HepG2 (cell line): ENCODE data around the gene PRM3. TPM values are rescaled to one million over a fixed set of nuclear protein-coding genes. Genes with fewer than 3 reads are reported as not detected.

Source experiments
- BCL3 ChIP-seq: sonication (generic); formaldehyde crosslinking; IDR thresholded peaks from 2 replicates; pipeline ENCODE4 v1.5.1; 2020; ENCODE audit warnings: mild to moderate bottlenecking, missing genetic modification reagents, moderate library complexity
- ETS1 ChIP-seq: sonication (generic); formaldehyde crosslinking; IDR thresholded peaks from 2 replicates; pipeline ENCODE4 v1.4.0; 2020; ENCODE audit warnings: missing genetic modification reagents
- GABPA ChIP-seq, 2 experiments: IDR thresholded peaks; 2 replicates each; pipeline ENCODE4 v1.6.1; 2011 to 2016; ENCODE audit warnings: low read depth in 2 of 2, low read length in 1 of 2, missing biosample characterization in 1 of 2, missing genetic modification characterization in 1 of 2
- HNF4A ChIP-seq: sonication (generic); formaldehyde crosslinking; IDR thresholded peaks from 2 replicates; pipeline ENCODE4 v1.4.0; 2020; ENCODE audit warnings: missing genetic modification reagents
- KDM5B ChIP-seq: sonication (generic); formaldehyde crosslinking; IDR thresholded peaks from 2 replicates; pipeline ENCODE4 v1.4.0; 2020; ENCODE audit warnings: missing genetic modification reagents, mild to moderate bottlenecking, borderline replicate concordance
- KLF13 ChIP-seq: sonication (generic); formaldehyde crosslinking; IDR thresholded peaks from 2 replicates; pipeline ENCODE4 v1.4.0; 2020; ENCODE audit warnings: mild to moderate bottlenecking, missing genetic modification reagents
- SNAI1 ChIP-seq: sonication (generic); formaldehyde crosslinking; IDR thresholded peaks from 2 replicates; pipeline ENCODE4 v1.5.0; 2020; ENCODE audit warnings: mild to moderate bottlenecking, missing genetic modification reagents, borderline replicate concordance
- SOX6 ChIP-seq, 2 experiments: fragments of 450-650 bp in 1 of 2; sonication (generic) in 1 of 2; formaldehyde crosslinking in 1 of 2; IDR thresholded peaks; 2 replicates each; pipeline versions ENCODE4 v1.4.0 to v1.6.1; 2017 to 2020; ENCODE audit warnings: antibody characterized with exemption in 1 of 2, mild to moderate bottlenecking in 1 of 2, missing genetic modification reagents in 1 of 2
- U2AF1 ChIP-seq: fragments of 200-400 bp; formaldehyde crosslinking; optimal IDR thresholded peaks from 2 replicates; pipeline ENCODE3; 2017; ENCODE audit warnings: mild to moderate bottlenecking, low read depth, low read length
- ZFP36L1 ChIP-seq: sonication (generic); formaldehyde crosslinking; IDR thresholded peaks from 2 replicates; pipeline ENCODE4 v1.8.0; 2022; ENCODE audit warnings: mild to moderate bottlenecking, missing genetic modification reagents, moderate library complexity
- ZFP91 ChIP-seq: sonication (generic); formaldehyde crosslinking; IDR thresholded peaks from 2 replicates; pipeline ENCODE4 v1.9.0; 2022; ENCODE audit warnings: missing genetic modification reagents, mild to moderate bottlenecking, borderline replicate concordance
- ZHX2 ChIP-seq, 2 experiments: sonication (generic) in 1 of 2; formaldehyde crosslinking in 1 of 2; IDR thresholded peaks; 2 replicates each; pipeline versions ENCODE4 v1.6.1 to v1.9.0; 2014 to 2022; ENCODE audit warnings: antibody characterized with exemption in 1 of 2, borderline replicate concordance in 1 of 2, inconsistent platforms in 1 of 2, low read depth in 1 of 2, missing genetic modification reagents in 1 of 2
- ZNF260 ChIP-seq: sonication (generic); formaldehyde crosslinking; IDR thresholded peaks from 2 replicates; pipeline ENCODE4 v1.4.0; 2020; ENCODE audit warnings: missing genetic modification reagents, low read depth, mild to moderate bottlenecking, borderline replicate concordance
- ZNF468 ChIP-seq: sonication (generic); formaldehyde crosslinking; IDR thresholded peaks from 2 replicates; pipeline ENCODE4 v1.8.0; 2022; ENCODE audit warnings: mild to moderate bottlenecking, moderate library complexity, missing genetic modification reagents
- ZNF563 ChIP-seq: sonication (generic); formaldehyde crosslinking; IDR thresholded peaks from 2 replicates; pipeline ENCODE4 v1.8.0; 2022; ENCODE audit warnings: mild to moderate bottlenecking, moderate library complexity, missing genetic modification reagents
- ZNF7 ChIP-seq: IDR thresholded peaks from 2 replicates; pipeline ENCODE4 v1.6.1; 2016; ENCODE audit warnings: missing biosample characterization, missing genetic modification reagents
- ZNF781 ChIP-seq: sonication (generic); formaldehyde crosslinking; IDR thresholded peaks from 2 replicates; pipeline ENCODE4 v1.5.1; 2020; ENCODE audit warnings: borderline replicate concordance, mild to moderate bottlenecking, missing genetic modification reagents; ENCODE audit errors: not compliant biosample characterization
- polyA plus RNA-seq, 8 experiments: library from polyadenylated mRNA; depleted of rRNA in 3 of 8; stranded (reverse) in 7 of 8; unstranded in 1 of 8; fragments of >200 nt; fragmentation: Illumina TruSeq in 4 of 8; extraction: Trizol in 4 of 8; gene quantifications; 2 replicates each; pipeline versions ENCODE4 v1.2.1 to v1.2.3, GENCODE V29; 2011 to 2016; ENCODE audit warnings: low read depth in 4 of 8, missing spikeins in 1 of 8, mixed read lengths in 1 of 8; ENCODE audit not compliant: insufficient read depth in 1 of 8
- total RNA-seq, 5 experiments: library from RNA; depleted of rRNA; stranded (reverse); fragments of >200 nt; fragmentation: Illumina TruSeq; extraction: Trizol; gene quantifications; 2 replicates each; pipeline ENCODE4 v1.2.3, GENCODE V29; 2016; ENCODE audit warnings: low read depth in 1 of 5
- TF ChIP-seq, protein P1 (sequence below): sonication (generic); formaldehyde crosslinking; IDR thresholded peaks from 2 replicates; pipeline ENCODE4 v1.8.1; 2023; ENCODE audit warnings: missing genetic modification reagents, mild to moderate bottlenecking, borderline replicate concordance

The PRM3 gene
- total and polyA plus RNA-seq, 2 of the 13 experiments (the other 11 are each of a cell fraction or from before 2014, with no cell fraction given) = not detected

- no peak for TF ChIP-seq ZHX2 (IDR thresholded peaks at IDR 0.05; ENCODE audit: low read depth)
- no peak for TF ChIP-seq ZHX2 (CRISPR knock-in tag; IDR thresholded peaks at IDR 0.05; ENCODE audit: borderline replicate concordance)
- TF ChIP-seq U2AF1 = no peak
- no peak for TF ChIP-seq SOX6 (IDR thresholded peaks at IDR 0.05)
- no peak for TF ChIP-seq SOX6 (CRISPR knock-in tag; IDR thresholded peaks at IDR 0.05)
- no peak for TF ChIP-seq ZNF7
- peak; percentile 2; the same call in 1 of the 2 replicates for TF ChIP-seq BCL3 (CRISPR knock-in tag)
- TF ChIP-seq ETS1 = no peak
- 0 out of 2 replicates have a peak, but pooled peaks have one; percentile 5 for TF ChIP-seq ZNF260
- TF ChIP-seq ZNF468 (CRISPR knock-in tag) = no peak
- no peak for TF ChIP-seq ZNF781 (CRISPR knock-in tag)
- TF ChIP-seq ZFP91 (CRISPR knock-in tag) = peak; percentile 51; the same call in 1 of the 2 replicates
- TF ChIP-seq, protein P1, sequence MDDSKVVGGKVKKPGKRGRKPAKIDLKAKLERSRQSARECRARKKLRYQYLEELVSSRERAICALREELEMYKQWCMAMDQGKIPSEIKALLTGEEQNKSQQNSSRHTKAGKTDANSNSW (CRISPR knock-in tag) = 0 out of 2 replicates have a peak, but pooled peaks have one; percentile 20
- TF ChIP-seq HNF4A (CRISPR knock-in tag) = no peak
- 0 out of 2 replicates have a peak, but pooled peaks have one; percentile 24 for TF ChIP-seq SNAI1 (CRISPR knock-in tag)
- TF ChIP-seq KLF13 (CRISPR knock-in tag) = no peak
- TF ChIP-seq ZFP36L1 (CRISPR knock-in tag) = no peak; the same call in 1 of the 2 replicates
- TF ChIP-seq KDM5B (CRISPR knock-in tag) = 0 out of 2 replicates have a peak, but pooled peaks have one; percentile 28
- 0 out of 2 replicates have a peak, but pooled peaks have one; percentile 5 for TF ChIP-seq ZNF563 (CRISPR knock-in tag)
- TF ChIP-seq GABPA (IDR thresholded peaks at IDR 0.05; ENCODE audit: low read depth, low read length) = no peak
- no peak for TF ChIP-seq GABPA (CRISPR knock-in tag; IDR thresholded peaks at IDR 0.05; ENCODE audit: low read depth)
These were observed 37.2 kb upstream of the PRM3 start (continued) for GRCh38 chr16:11310634-11310977.
